Adipose tissue (tissue), 3 donors: ENCODE results near the gene WDR74. TPM values are rescaled to one million over a fixed set of nuclear protein-coding genes. Genes with fewer than 3 reads are reported as not detected.
"Not testable (repeated sequence)": the region's sequence is repeated elsewhere in the genome, so short reads cannot be mapped to it uniquely, and the experiment has no call there.

ENCODE experiments used
- H3K27ac ChIP-seq: one replicate; pipeline ENCODE4 v1.5.1; 2013; ENCODE audit warnings: low read depth, low read length
- WGBS, 3 donors: extraction: QIAGEN DNeasy Blood & Tissue Kit; methylation state at CpG; one replicate each; pipeline ENCODE4 v1.1.7; 2013; 5-methylcytosine and 5-hydroxymethylcytosine counted together
- polyA plus RNA-seq, 3 donors: library from polyadenylated mRNA; stranded (reverse); fragments of 200-250 nt; gene quantifications; one replicate each; pipeline ENCODE4 v1.2.3, GENCODE V29; 2013
- donor health status: healthy with polysubstance abuse.
- donor health status: Bipolar disorder and iron deficiency.
- donor health status: healthy.

WDR74 gene
- polyA plus RNA-seq, 3 donors = 21.3 to 52.5 (median 37.5) TPM

DNA sequence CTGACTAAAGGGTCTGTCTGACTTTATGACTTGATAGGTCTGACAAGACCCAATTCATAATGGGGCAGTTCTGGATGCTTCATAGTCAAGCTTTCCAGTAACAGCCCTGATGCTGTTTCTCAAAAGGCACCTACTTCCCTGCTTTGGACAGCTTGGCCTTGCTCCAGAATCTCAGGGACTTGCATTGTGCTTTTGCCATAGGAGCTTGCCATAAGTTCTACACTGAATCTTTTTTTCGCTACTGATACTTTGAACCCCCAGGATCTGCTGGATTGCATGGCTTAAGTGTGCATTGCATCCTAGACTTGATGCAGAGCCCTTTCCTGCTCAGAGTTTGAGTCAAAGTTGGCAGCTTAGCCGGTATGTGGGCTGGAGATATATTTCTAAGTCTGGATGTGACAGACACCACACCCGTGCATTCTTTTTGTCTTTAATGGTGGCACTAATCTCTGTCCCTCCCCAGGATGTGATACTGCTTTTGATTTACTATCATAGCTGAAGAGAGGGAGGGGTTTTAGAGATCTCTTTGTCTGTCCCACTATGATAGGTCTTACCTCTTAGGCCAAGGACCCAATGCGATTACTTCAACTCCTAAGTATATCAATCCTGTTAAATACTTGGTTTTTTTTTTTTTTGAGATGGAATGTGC is 24.4 kb upstream of the WDR74 start:
- WGBS, 3 donors = 70 to 72% (median 70%) methylated on average over 4 of the region's 4 CpGs
- no peak overlapping the region for H3K27ac ChIP-seq

DNA sequence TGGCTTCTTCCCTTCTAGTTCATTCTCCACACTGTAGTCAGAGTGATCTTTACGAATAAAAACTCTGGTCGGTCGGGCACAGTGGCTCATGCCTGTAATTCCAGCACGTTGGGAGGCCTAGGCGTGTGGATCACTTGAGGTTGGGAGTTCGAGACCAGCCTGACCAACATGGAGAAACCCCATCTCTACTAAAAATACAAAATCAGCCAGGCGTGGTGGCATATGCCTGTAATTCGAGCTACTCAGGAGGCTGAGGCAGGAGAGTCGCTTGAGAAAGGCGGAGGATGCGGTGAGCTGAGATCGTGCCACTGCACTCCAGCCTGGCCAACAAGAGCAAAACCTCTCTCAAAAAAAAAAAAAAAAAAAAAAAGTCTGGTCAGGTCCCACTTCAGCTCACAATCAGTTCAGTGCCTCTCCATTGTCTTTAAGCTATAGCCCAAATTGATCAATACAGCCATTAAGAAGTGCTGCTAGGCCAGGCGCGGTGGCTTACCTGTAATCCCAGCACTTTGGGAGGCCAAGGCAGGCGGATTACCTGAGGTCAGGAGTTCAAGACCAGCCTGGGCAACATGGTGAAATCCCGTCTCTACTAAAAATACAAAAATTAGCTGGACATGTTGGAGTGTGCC is 22.3 kb upstream of the WDR74 start:
- 92 to 94% (median 92%) methylated on average over 16 of the region's 16 CpGs for WGBS, 3 donors
- not testable (repeated sequence) for H3K27ac ChIP-seq

DNA sequence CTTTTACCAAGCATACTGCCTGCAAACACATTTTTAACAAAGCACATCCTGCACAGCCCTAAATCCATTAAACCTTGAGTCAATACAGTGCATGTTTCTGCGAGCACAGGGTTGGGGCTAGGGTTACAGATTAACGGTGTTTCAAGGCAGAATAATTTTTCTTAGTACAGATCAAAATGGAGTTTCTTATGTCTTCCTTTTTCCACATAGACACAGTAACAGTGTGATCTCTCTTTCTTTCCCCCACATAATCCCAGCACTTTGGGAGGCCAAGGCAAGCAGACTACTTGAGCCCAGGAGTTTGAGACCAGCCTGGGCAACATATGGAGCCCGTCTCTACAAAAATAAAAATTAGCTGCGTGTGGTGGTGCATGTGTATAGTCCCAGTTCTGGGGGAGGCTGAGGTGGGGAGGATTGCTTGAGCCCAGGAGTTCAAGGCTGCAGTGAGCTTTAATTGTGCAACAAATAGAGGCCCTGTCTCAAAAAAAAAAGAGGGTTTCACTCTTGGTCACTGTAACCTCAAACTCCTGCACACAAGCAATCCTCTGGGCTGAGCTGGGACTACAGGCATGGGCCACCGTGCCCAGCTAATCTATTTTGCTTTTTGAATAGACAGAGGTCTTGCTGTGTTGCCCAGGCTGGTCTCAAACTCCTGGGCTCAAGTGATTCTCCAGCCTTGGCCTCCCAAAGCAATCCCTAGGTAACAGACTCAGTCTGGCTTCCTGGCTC is 21.6 kb upstream of the WDR74 start:
- WGBS, 3 donors = 58 to 82% (median 66%) methylated on average over 5 of the region's 5 CpGs

DNA sequence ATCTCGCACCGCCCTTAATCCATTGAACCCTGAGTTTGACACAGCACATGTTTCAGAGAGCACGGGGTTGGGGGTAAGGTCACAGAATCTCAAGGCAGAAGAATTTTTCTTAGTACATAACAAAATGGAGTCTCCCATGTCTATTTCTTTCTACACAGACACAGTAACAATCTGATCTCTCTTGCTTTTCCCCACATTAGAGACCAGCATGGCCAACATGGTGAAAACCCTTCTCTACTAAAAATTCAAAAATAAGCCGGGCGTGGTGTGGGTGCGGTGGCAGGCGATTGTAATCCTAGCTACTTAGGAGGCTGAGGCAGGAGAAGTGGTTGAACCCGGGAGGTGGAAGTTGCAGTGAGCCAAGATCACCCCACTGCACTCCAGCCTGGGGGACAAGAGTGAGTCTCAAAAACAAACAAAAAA is 19.9 kb upstream of the WDR74 start:
- not testable (repeated sequence) for H3K27ac ChIP-seq
- 85 to 90% (median 88%) methylated on average over 8 of the region's 8 CpGs for WGBS, 3 donors

More for the DNA sequence above, 21.6 kb upstream of the WDR74 start:
- H3K27ac ChIP-seq = no peak overlapping the region

DNA sequence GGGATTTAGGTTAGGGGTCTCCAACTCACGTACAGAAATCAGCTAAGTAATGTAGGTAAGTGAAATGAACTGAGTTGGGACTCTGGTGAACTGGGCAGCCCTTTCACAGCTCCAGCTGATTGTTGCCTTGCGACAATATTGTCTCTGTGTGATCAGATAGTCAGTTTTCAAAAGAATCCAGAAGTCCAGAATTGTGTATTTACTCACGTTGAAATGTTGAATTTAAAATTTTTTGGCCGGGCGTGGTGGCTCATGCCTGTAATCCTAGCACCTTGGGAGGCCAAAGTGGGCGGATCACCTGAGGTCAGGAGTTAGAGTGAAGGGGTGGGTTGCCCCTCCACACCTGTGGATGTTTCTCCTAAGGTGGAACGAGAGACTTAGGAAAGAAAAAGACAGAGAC is 18.8 kb upstream of the WDR74 start:
- WGBS, 3 donors = 60 to 89% (median 86%) methylated on average over 7 of the region's 7 CpGs
- no peak overlapping the region for H3K27ac ChIP-seq

DNA sequence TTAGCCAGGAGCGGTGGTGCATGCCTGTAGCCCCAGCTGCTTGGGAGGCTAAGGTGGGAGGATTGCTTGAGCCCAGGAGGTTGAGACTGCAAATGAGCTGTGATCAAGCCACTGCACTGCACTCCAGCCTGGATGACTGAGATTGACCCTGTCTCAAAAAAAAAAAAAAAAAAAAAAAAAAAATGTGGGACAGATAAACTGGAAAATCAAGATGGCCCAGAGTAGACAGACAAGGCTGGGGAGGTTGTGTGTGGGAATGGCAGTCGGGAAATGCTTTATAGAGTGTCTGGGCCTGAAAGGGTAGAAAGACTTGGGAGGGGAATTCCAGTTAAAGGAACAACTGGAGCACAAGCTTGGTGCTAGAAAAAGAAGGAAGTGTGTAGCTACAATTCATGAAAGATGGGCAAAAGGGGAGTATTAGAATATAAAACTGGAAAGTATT is 18.2 kb upstream of the WDR74 start:
- no peak overlapping the region for H3K27ac ChIP-seq
- WGBS, 3 donors = 59 to 67% (median 62%) methylated on average over 2 of the region's 2 CpGs

DNA sequence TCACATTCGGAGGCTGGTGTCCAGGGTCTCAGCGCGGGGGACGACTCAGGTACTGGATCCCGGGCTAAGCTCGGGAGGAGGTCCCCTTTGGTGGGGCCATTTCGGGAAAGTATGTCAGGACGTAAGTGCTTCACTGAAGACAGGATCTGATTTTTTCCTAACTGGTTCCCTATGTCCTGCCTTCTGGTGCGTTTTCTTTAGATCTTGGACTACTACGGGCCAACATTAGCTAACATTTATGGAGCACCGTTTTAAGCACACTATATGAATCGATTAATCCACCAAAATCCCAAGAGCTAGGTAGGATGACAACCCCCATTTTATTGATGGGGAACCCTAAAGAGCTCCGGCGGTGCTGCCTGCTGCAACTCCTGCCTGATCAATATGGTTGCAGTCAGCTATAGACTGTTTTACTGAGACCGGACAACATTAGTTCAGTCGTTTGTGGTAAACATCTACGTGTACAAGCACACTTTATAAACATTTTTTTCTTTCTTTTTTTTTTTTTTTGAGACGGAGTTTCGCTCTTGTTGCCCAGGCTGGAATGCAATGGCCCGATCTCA is 17.0 kb upstream of the WDR74 start:
- no peak overlapping the region for H3K27ac ChIP-seq

DNA sequence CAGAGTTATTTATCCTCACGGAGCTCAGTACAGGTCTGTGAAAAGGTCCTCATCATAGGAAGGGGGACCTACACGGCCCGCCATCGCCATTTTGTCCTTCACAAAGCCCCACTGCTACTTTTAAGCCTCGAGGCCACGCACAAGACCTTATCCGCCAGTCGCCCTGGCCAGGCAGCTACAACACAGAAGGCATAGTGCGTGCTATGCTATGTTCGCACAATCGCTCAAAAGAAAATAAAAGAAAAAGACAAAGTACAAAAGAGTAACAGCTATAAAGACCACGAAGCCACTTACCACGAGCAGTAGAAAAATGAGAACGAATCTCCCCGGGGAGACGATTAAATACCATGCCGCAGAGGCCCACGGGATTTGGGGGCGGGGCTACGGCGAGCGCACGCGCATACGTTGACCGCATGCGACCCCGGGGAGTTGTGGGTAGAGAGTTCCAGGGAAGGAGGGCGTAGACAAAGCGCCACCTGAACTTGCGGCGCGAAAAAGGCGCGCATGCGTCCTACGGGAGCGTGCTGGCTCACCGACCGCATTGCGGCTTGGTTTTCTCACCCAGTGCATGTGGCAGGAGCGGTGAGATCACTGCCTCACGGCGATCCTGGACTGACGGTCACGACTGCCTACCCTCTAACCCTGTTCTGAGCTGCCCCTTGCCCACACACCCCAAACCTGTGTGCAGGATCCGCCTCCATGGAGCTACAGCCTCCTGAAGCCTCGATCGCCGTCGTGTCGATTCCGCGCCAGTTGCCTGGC is 16.4 kb upstream of the WDR74 start:
- H3K27ac ChIP-seq = no peak overlapping the region
- WGBS, 3 donors = 0 to 1% (median 0%) methylated on average over 53 to 54 of the region's 54 CpGs

More for the DNA sequence above, 17.0 kb upstream of the WDR74 start:
- 4 to 8% (median 7%) methylated on average over 20 of the region's 20 CpGs for WGBS, 3 donors

DNA sequence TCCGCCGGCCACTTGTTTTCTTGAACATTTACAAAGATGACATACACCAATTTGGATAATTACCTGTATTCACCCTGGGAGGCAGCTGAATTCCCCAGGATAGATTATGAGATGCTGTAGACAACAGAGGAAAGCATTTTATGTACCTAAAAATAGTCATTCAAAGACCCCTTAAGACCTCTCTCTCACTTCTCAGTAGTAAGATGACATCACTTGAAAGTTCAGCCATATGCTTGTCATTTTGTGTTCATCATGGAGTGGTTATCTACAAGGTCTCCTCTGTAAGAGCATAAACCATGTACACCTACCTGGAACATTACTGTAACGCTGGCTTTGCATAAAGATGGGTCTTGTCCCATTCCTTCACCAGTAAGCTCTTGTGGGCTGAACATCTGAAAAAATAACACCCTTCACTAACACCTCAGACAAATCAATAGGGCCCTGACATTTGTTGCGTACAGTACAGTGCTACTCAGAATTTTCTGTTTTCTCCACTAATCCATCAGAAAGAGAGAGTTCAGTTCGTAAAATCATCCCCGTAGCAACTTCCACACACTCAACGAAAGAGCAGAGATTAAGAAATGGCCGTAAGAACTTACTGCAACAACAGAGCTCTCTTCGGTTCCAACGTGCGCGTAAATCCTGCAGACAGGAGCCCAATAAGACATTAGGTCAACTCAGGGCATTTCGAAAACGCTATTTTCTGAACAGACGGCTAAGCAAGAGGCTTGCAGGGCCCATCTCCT is 15.6 kb upstream of the WDR74 start:
- 2 to 3% (median 2%) methylated on average over 15 of the region's 15 CpGs for WGBS, 3 donors
- no peak overlapping the region for H3K27ac ChIP-seq

DNA sequence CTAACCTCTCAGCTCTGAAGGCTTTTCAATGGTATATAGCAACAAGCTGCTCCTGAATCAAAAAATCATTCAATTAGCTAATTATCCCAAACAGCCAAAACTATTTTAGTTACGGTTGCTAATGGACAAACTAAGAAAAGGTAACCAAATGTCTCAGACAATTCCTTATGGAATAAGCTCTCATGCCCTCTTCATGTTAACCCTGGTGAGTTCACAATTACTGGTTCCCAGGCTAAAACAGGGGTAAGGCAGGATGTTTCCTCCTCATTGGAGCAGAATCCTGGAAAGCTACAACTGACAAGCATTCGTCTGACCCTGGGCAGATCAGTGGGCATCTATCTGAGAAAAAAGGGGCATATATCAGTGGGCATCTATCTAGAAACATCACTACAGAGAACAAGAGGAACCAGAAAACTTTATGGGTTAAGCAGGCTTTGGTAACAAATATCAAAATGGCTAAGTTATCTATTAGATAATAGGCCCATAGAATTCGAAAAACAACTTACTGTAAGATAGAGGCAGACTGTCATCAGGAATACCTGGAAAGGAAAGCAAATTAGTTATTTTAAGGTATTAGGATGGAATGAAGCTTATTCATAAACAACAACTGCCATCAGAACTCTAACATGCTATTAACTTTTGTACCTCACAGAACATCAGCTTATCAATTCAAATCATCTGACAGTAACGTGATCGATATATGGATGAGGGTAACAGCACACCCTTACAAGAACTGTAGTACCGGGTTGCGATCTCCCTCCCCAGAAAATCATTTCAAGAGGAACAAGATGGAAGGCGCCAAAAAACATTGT is 14.8 kb upstream of the WDR74 start:
- WGBS, 3 donors = 10 to 19% (median 19%) methylated on average over 8 of the region's 8 CpGs
- H3K27ac ChIP-seq = no peak overlapping the region

DNA sequence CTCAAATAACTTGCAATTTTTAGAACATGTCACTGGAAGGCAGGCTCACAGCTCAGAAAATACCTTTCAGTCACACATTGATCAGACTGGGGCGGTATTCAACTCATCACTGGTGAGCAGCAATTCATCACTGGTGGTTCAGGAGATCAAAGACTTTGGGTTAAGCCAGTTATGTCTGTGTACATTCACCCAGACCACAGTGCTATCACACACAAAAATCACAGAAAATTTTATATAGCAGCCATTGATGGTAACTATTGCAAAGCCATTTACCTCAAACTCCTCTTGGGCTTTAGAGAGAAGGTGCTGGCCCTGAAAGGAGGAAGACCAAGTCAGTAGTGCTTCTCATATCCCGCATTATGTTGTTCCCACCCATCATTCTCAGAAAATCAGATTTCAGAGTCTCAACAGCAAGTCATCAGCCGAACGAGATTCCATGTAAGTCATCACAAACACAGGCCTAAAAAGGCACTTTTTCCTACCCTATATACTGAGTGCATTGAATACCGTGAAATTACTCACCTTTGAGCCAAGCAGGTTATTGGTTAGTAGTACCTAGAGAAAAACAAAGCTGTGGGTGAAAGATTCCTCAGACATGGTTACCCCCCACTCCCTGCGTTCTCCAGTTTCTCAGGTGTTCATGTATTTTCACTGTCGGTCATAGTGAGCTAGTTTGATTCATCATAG is 14.0 kb upstream of the WDR74 start:
- no peak overlapping the region for H3K27ac ChIP-seq
- 59 to 65% (median 61%) methylated on average over 7 of the region's 7 CpGs for WGBS, 3 donors

DNA sequence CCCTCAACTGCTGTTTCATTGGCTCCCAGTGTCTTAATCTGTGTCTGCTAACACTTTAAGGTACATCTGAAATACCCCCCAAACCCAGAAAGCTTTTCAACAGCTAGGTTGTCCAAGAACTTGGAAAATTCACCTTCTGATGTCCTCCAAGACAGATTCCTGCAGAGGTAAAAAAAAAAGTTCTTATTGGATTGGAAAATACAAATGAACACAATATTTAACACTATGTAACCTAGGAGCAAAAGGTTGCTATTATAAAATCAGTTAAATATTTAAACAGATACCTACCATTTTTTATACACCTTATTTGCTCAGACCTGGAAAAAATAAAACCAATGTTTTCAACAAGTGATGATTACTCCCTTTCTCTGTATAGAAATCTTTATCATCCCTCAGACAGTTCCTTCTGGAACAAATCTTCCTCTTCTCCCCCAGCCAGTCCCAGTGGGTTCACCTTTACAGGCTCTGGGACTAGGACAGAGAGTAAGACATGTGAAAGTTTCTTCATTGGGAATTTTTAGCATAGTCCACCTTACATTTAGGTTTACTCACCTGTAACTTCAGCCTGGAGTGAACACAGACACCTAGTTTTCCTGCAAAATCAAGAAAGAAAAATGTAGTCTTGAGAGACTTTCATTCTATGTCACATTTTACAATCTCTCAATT is 13.3 kb upstream of the WDR74 start:
- H3K27ac ChIP-seq = no peak overlapping the region

DNA sequence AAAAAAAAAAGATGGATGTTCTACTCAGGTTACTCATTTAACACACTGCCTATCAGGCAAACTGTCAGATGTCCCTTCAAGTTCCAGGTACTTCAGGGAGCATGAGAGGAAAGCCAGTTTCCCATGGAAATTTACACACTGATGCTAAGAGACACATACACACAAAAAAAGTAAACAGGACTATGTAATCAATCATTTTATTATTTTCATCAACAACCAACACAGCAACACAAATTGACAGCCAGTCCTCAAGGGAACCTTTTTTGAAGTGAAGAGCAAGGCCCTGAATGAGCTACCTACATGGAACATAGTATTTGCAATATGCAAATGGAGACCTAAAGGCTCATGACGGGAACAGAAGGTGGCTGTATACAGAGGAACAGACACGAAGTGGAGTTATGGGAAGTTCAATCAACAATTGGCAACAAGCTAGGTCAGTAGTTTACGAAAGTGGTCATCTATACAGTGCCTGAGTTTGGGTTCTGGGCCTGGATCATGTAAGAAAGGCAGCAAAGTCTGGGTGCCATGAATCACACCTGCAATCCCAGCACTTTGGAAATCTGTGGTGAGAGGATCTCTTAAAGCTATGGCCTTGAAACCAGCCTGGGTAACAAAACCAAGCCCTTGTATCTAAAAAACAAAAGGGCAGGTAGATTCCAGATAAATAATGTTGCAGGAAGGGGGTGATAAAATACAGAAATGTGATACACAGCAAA is 12.6 kb upstream of the WDR74 start:
- H3K27ac ChIP-seq = no peak overlapping the region
- 23 to 68% (median 60%) methylated on average over 3 of the region's 3 CpGs for WGBS, 3 donors

DNA sequence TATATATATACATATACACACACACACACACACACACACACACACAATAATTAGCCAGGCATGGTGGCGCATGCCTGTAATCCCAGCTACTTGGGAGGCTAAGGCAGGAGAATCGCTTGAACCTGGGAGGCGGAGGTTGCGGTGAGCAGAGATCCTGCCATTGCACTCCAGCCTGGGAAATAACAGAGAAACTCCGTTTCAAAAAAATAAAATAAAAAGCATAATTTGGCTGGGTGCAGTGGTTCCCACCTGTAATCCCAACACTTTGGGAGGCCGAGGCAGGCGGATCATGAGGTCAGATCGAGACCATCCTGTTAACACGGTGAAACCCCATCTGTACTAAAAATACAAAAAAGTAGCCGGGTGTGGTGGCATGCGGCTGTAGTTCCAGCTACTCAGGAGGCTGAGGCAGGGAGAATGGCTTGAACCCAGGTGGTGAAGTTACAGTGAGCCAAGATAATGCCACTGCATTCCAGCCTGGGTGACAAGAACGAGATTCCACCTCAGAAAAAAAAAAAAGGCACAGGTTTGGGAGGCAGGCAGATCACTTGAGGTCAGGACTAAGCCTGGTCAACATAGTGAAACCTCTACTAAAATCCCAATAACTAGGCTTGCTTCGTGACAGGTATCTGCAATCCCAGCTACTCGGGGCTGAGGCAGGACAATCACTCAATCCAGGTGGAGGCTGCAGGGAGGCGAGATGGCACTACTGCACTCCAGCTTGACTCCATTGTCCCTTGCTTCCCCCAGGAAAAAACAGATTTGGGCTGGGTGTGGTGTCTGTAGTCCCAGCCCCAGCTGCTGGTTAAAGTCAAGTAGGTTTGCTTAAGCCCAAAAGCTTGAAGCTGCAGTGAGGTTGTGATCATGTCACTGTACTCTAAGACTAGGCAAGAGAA is 11.8 kb upstream of the WDR74 start:
- no peak overlapping the region for H3K27ac ChIP-seq
- WGBS, 3 donors = 70 to 73% (median 72%) methylated on average over 15 of the region's 15 CpGs
